Neuronal stem cell (in vitro differentiated cells): Measurements from ENCODE around the gene ZKSCAN1.
"Not testable (repeated sequence)": the region's sequence is repeated elsewhere in the genome, so short reads cannot be mapped to it uniquely, and the experiment has no call there.

Experiments used
- DNase-seq: peaks from one replicate; pipeline ENCODE4 v3.0.0-alpha.2; 2013; ENCODE audit warnings: low spot score
- H2AFZ ChIP-seq: one replicate; pipeline ENCODE4 v1.6.1; 2013; ENCODE audit warnings: mild to moderate bottlenecking, low read length, inconsistent platforms
- H2AK5ac ChIP-seq: 2 replicates; pipeline ENCODE4 v1.6.1; 2013; ENCODE audit warnings: low read depth, mild to moderate bottlenecking, inconsistent platforms, low read length, moderate library complexity, mixed read lengths
- H2BK120ac ChIP-seq: 2 replicates; pipeline ENCODE4 v1.6.1; 2013; ENCODE audit warnings: low read depth, mild to moderate bottlenecking, inconsistent platforms, low read length, moderate library complexity, mixed read lengths
- H2BK12ac ChIP-seq: one replicate; pipeline ENCODE4 v1.6.1; 2013; ENCODE audit warnings: low read length, inconsistent platforms
- H2BK15ac ChIP-seq: 2 replicates; pipeline ENCODE4 v1.6.1; 2013; ENCODE audit warnings: mild to moderate bottlenecking, low read length, inconsistent platforms, mixed read lengths
- H2BK5ac ChIP-seq: one replicate; pipeline ENCODE4 v1.6.1; 2013; ENCODE audit warnings: inconsistent platforms, mild to moderate bottlenecking, low read length, moderate library complexity
- H3K14ac ChIP-seq: one replicate; pipeline ENCODE4 v1.6.1; 2013; ENCODE audit warnings: low read length, inconsistent platforms
- H3K18ac ChIP-seq: 2 replicates; pipeline ENCODE4 v1.6.1; 2013; ENCODE audit warnings: low read length, inconsistent platforms
- H3K23ac ChIP-seq: 2 replicates; pipeline ENCODE4 v1.6.1; 2013; ENCODE audit warnings: low read depth, mild to moderate bottlenecking, mixed read lengths, low read length, inconsistent platforms; ENCODE audit not compliant: poor library complexity
- H3K27ac ChIP-seq: replicated peaks from 3 replicates; pipeline ENCODE4 v1.5.1; 2013; ENCODE audit warnings: low read length, inconsistent platforms
- H3K27me3 ChIP-seq, 3 experiments: 2 replicates each; pipeline ENCODE4 v1.6.1; 2013; ENCODE audit warnings: low read length in 3 of 3, mild to moderate bottlenecking in 2 of 3, inconsistent platforms in 1 of 3, low read depth in 1 of 3, mixed read lengths in 1 of 3, moderate library complexity in 1 of 3; ENCODE audit not compliant: control insufficient read depth in 3 of 3, insufficient read depth in 3 of 3
- H3K36me3 ChIP-seq, 2 donors: replicated peaks in 1 of 2; 2 replicates each; pipeline ENCODE4 v1.6.1; 2013; ENCODE audit warnings: low read length in 2 of 2; ENCODE audit not compliant: control insufficient read depth in 2 of 2, insufficient read depth in 2 of 2
- H3K4ac ChIP-seq: 2 replicates; pipeline ENCODE4 v1.6.1; 2013; ENCODE audit warnings: inconsistent platforms, mild to moderate bottlenecking, low read length, moderate library complexity
- H3K4me1 ChIP-seq, 2 donors: 1 replicate in 1 of 2; 2 replicates in 1 of 2; pipeline ENCODE4 v1.6.1; 2013; ENCODE audit warnings: low read length in 2 of 2, low read depth in 1 of 2; ENCODE audit not compliant: control insufficient read depth in 2 of 2, insufficient read depth in 1 of 2
- H3K4me2 ChIP-seq: one replicate; pipeline ENCODE4 v1.6.1; 2013; ENCODE audit warnings: mild to moderate bottlenecking, low read length, inconsistent platforms; ENCODE audit not compliant: insufficient read depth, poor library complexity, severe bottlenecking
- H3K4me3 ChIP-seq, 2 donors: 2 replicates each; pipeline ENCODE4 v1.5.1; 2013; ENCODE audit warnings: low read length in 2 of 2, mild to moderate bottlenecking in 2 of 2, inconsistent platforms in 1 of 2, moderate library complexity in 1 of 2
- H3K79me1 ChIP-seq: one replicate; pipeline ENCODE4 v1.6.1; 2013; ENCODE audit warnings: low read depth, mild to moderate bottlenecking, inconsistent platforms, low read length, moderate library complexity
- H3K9ac ChIP-seq: one replicate; pipeline ENCODE4 v1.6.1; 2013; ENCODE audit warnings: mild to moderate bottlenecking, low read depth, low read length, inconsistent platforms; ENCODE audit not compliant: poor library complexity
- H3K9me3 ChIP-seq, 2 donors: replicated peaks in 1 of 2; 2 replicates each; pipeline versions ENCODE3 to v1.6.1; 2013; ENCODE audit warnings: low read length in 2 of 2, mild to moderate bottlenecking in 2 of 2, inconsistent platforms in 1 of 2, low read depth in 1 of 2, mixed read lengths in 1 of 2, moderate library complexity in 1 of 2; ENCODE audit not compliant: control insufficient read depth in 2 of 2, insufficient read depth in 1 of 2
- H4K8ac ChIP-seq: one replicate; pipeline ENCODE4 v1.6.1; 2013; ENCODE audit warnings: low read depth, mild to moderate bottlenecking, inconsistent platforms, low read length, moderate library complexity
- H4K91ac ChIP-seq: one replicate; pipeline ENCODE4 v1.6.1; 2013; ENCODE audit warnings: low read length, low read depth, mild to moderate bottlenecking, inconsistent platforms; ENCODE audit not compliant: poor library complexity
- WGBS, 2 donors: extraction: QIAGEN DNeasy Blood & Tissue Kit; methylation state at CpG; one replicate each; pipeline ENCODE4 v1.1.7; 2013; ENCODE audit warnings: missing lambda C conversion rate in 2 of 2, mixed read lengths in 1 of 2; ENCODE audit not compliant: insufficient read length in 2 of 2, insufficient replicate concordance in 1 of 2; ENCODE audit errors: extremely low coverage in 2 of 2; 5-methylcytosine and 5-hydroxymethylcytosine counted together

Gene ZKSCAN1

DNA sequence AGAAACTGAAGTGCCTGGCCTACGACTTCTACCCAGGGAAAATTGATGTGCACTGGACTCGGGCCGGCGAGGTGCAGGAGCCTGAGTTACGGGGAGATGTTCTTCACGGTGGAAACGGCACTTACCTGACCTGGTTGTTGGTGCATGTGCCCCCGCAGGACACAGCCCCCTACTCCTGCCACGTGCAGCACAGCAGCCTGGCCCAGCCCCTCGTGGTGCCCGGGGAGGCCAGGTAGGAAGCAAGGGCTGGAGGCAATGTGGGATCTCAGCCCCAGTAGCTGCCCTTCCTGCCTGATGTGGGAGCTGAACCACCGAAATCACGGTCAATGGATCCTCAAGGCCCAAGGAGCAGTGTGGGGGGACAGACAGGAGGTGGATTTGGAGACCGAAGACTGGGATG is 28.1 kb upstream of the ZKSCAN1 start:
- H3K4me2 ChIP-seq, H3K14ac ChIP-seq, H3K27ac ChIP-seq, DNase-seq, H4K91ac ChIP-seq, H3K9me3 ChIP-seq, H3K23ac ChIP-seq, H2AFZ ChIP-seq, H3K4me3 ChIP-seq, H2BK120ac ChIP-seq, H2AK5ac ChIP-seq, H3K9ac ChIP-seq, H3K4me1 ChIP-seq, H3K4ac ChIP-seq, H4K8ac ChIP-seq, H3K79me1 ChIP-seq, H3K36me3 ChIP-seq, H2BK12ac ChIP-seq, H2BK5ac ChIP-seq, H2BK15ac ChIP-seq, H3K18ac ChIP-seq: not testable (repeated sequence)
- WGBS, 2 donors, result no CpG with 5 or more reads among the region's 14 CpGs
- H3K27me3 ChIP-seq, result peaks cover 0 to 38% (median 0%) of the 10 kb centered on the region in 3 experiments

DNA sequence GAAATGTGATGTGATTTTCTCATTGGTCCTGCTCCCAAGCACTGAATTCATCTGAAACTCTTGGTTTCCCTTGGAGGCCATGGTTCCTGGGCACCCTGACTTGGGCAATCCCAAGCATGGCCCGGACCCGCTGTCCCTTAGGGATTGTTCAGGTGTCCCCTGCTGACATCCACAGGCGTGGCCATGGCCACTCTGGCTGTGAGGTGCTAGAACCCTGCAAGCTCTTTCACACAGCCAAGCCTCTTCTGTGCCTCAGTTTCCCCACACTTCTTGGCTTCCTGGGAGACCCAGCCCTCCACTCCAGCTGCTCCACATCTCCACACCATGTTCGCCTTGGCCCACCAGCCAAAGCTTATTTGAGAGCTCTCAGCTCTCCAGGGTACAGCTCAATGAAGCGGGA is 27.6 kb upstream of the ZKSCAN1 start:
- no peak overlapping the region for H3K4me2 ChIP-seq
- H2AFZ ChIP-seq, result no peak overlapping the region
- H3K14ac ChIP-seq, result no peak overlapping the region
- H3K79me1 ChIP-seq, result peaks cover 2% of the 10 kb centered on the region
- H3K9ac ChIP-seq, result no peak overlapping the region
- no peak overlapping the region for H3K27ac ChIP-seq
- no peaks in the 10 kb centered on the region for H3K36me3 ChIP-seq
- no peak overlapping the region for H2AK5ac ChIP-seq
- no peak overlapping the region for H3K23ac ChIP-seq
- no peak for DNase-seq
- peaks cover 0 to 38% (median 0%) of the 10 kb centered on the region in 3 experiments for H3K27me3 ChIP-seq
- no peak overlapping the region for H3K4ac ChIP-seq
- no peaks in the 10 kb centered on the region for H3K9me3 ChIP-seq
- peaks cover 3% of the 10 kb centered on the region in 2 donors for H3K4me1 ChIP-seq
- H3K4me3 ChIP-seq, result no peak overlapping the region
- no peak overlapping the region for H2BK120ac ChIP-seq
- no peak overlapping the region for H2BK5ac ChIP-seq
- no peak overlapping the region for H2BK15ac ChIP-seq
- H2BK12ac ChIP-seq, result no peak overlapping the region
- H3K18ac ChIP-seq, result no peak overlapping the region
- no peak overlapping the region for H4K91ac ChIP-seq
- H4K8ac ChIP-seq, result no peak overlapping the region
- no CpG with 5 or more reads among the region's 5 CpGs for WGBS, 2 donors

DNA sequence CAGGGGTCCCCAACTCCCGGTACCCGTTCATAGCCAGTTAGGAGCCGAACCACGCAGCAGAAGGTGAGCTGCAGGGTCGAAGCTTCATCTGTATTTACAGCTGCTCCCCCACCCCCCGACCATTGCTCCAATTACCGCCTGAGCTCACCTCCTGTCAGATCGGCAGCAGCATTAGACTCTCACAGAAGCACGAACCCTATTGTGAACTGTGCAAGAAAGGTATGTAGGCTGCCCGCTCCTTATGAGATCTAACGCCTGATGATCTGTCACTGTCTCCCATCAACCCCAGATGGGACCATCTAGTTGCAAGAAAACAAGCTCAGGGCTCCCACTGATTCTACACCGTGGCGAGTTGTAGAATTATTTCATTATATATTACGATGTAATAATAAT is 24.9 kb upstream of the ZKSCAN1 start:
- DNase-seq, result no peak
- Histone ChIP-seq H3K27ac (no peak overlapping the region), H3K4ac (no peak overlapping the region), H3K27me3 (peaks cover 0 to 30% (median 0%) of the 10 kb centered on the region in 3 experiments), H4K91ac (no peak overlapping the region), H3K18ac (peak overlapping the region; percentile 15), H4K8ac (no peak overlapping the region), H3K23ac (no peak overlapping the region), H2BK15ac (no peak overlapping the region), H2BK120ac (no peak overlapping the region), H3K9ac (peak overlapping the region; percentile 74), H3K14ac (no peak overlapping the region), H2AFZ (peak overlapping the region; percentile 87), H3K79me1 (peaks cover 2% of the 10 kb centered on the region), H3K4me1 (peaks cover 3% of the 10 kb centered on the region in 2 donors), H3K9me3 (no peaks in the 10 kb centered on the region), H3K4me2 (peak overlapping the region; percentile 34), H3K4me3 (peak overlapping the region in 1 of 2 donors; percentile 33), H2AK5ac (no peak overlapping the region), H2BK5ac (no peak overlapping the region), H2BK12ac (no peak overlapping the region), H3K36me3 (no peaks in the 10 kb centered on the region)
- WGBS, 2 donors, result no CpG with 5 or more reads among the region's 14 CpGs

DNA sequence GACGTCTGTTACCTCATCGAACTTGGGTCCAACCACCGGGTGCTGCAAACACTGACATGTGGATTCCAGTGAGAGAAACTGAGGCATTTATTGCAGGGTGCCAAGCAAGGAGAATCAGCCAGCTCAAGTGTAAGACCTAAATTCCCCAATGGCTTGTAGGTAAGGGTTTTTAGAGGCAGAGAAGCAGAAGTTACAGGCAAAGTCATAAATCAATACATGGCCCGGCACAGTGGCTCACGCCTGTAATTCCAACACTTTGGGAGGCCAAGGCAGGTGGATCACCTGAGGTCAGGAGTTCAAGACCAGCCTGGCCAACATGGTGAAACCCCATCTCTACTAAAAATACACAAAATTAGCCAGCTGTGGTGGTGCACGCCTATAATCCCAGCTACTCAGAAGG is 23.9 kb upstream of the ZKSCAN1 start:
- not testable (repeated sequence) for H3K23ac ChIP-seq, H2BK5ac ChIP-seq, H4K8ac ChIP-seq, H3K9me3 ChIP-seq, H3K79me1 ChIP-seq, H2AFZ ChIP-seq, H4K91ac ChIP-seq, H3K14ac ChIP-seq, H2BK120ac ChIP-seq, H3K9ac ChIP-seq, H3K36me3 ChIP-seq, H3K18ac ChIP-seq, H2BK12ac ChIP-seq, H2BK15ac ChIP-seq, H2AK5ac ChIP-seq, H3K4me2 ChIP-seq, H3K4me1 ChIP-seq, DNase-seq, H3K4ac ChIP-seq, H3K27ac ChIP-seq, H3K4me3 ChIP-seq
- no CpG with 5 or more reads among the region's 6 CpGs for WGBS, 2 donors
- peaks cover 0 to 20% (median 0%) of the 10 kb centered on the region in 3 experiments for H3K27me3 ChIP-seq
